Kidney (tissue), 14 donors: ENCODE data around the gene CDC42BPG. TPM values are rescaled to one million over a fixed set of nuclear protein-coding genes. Genes with fewer than 3 reads are reported as not detected.

Experiments used
- DNase-seq, 5 donors: peaks; one replicate each; pipeline ENCODE4 v3.0.0-alpha.2; 2013 to 2020
- FAIRE-seq: peaks from 2 replicates; lab custom pipeline; 2012; peaks lifted over from hg19 to GRCh38; lab: Jason Lieb, UNC
- H3K27ac ChIP-seq, 2 donors: one replicate each; pipeline ENCODE4 v1.7.0; 2013; ENCODE audit warnings: low read depth in 2 of 2, low read length in 2 of 2, inconsistent platforms in 1 of 2
- H3K27me3 ChIP-seq: one replicate; pipeline ENCODE4 v1.7.1; 2013; ENCODE audit warnings: low read length, inconsistent platforms; ENCODE audit not compliant: control insufficient read depth, insufficient read depth
- H3K36me3 ChIP-seq, 3 donors: one replicate each; pipeline versions ENCODE4 v1.7.0 to v1.7.1; 2013; ENCODE audit warnings: low read length in 3 of 3, control low read depth in 1 of 3, inconsistent platforms in 1 of 3; ENCODE audit not compliant: insufficient read depth in 3 of 3, control insufficient read depth in 2 of 3
- H3K4me1 ChIP-seq, 3 donors: one replicate each; pipeline versions ENCODE4 v1.7.0 to v1.7.1; 2013; ENCODE audit warnings: low read length in 3 of 3, inconsistent platforms in 1 of 3, low read depth in 1 of 3; ENCODE audit not compliant: control insufficient read depth in 2 of 3, insufficient read depth in 2 of 3
- H3K4me3 ChIP-seq, 3 donors: one replicate each; pipeline versions ENCODE4 v1.7.0 to v1.8.1; 2013; ENCODE audit warnings: low read length in 3 of 3, control low read depth in 1 of 3, inconsistent platforms in 1 of 3
- H3K9ac ChIP-seq, 3 donors: one replicate each; pipeline versions ENCODE4 v1.7.0 to v1.7.1; 2013; ENCODE audit warnings: low read length in 3 of 3, control low read depth in 1 of 3, inconsistent platforms in 1 of 3
- H3K9me3 ChIP-seq, 3 donors: one replicate each; pipeline versions ENCODE4 v1.7.0 to v1.7.1; 2013; ENCODE audit warnings: low read length in 3 of 3, control low read depth in 1 of 3, inconsistent platforms in 1 of 3; ENCODE audit not compliant: control insufficient read depth in 2 of 3, insufficient read depth in 1 of 3
- CTCF ChIP-seq: IDR thresholded peaks from 3 replicates; pipeline ENCODE4 v1.5.1; 2012; ENCODE audit warnings: mild to moderate bottlenecking, moderate library complexity, borderline replicate concordance; ENCODE audit not compliant: insufficient read depth; ENCODE audit errors: extremely low read depth
- intact Hi-C: fragments of 100-400 bp; cut with DNase I; formaldehyde crosslinking; loops from one replicate; pipeline ENCODE4 v1.11.1; 2022
- polyA plus RNA-seq: library from polyadenylated mRNA; stranded (reverse); fragments of 350-450 nt; fragmentation: Illumina TruSeq; extraction: RNeasy Lipid Tissue Mini Kit (QIAGEN cat#74804); gene quantifications from one replicate; pipeline ENCODE4 v1.2.3, GENCODE V29; 2014; ENCODE audit warnings: low read depth, low replicate concordance; ENCODE audit not compliant: insufficient read depth
- total RNA-seq: library from RNA; stranded (reverse); fragmentation: NEBNext Ultra II Directional; extraction: Animal tissue kit (Norgen Biotek cat#: 25700); gene quantifications from one replicate; pipeline ENCODE4 v1.2.1, GENCODE V29; 2021
- donor health status: control.
- donor health status: control.
- donor health status: control.
- donor health status: control.
- donor health status: control.
- donor health status: DM: yes; HTN: yes; CAD: no.
- donor health status: Normal renal cell carcinoma (clear cell type).

CDC42BPG gene
- total and polyA plus RNA-seq, 2 donors from 2014 or later, result 4.5 to 20.7 TPM

- Histone ChIP-seq H3K27ac (no peak overlapping the region), H3K9ac (peak overlapping the region in 1 of 3 donors; percentile 12), H3K9me3 (no peaks in the 10 kb centered on the region), H3K4me1 (peaks cover 0 to 11% (median 6%) of the 10 kb centered on the region in 3 donors), H3K36me3 (peaks cover 0 to 5% (median 4%) of the 10 kb centered on the region in 3 donors), H3K4me3 (no peak overlapping the region), H3K27me3 (no peaks in the 10 kb centered on the region)
- FAIRE-seq, result no peak
- intact Hi-C loops, result no loop called here
- TF ChIP-seq CTCF, result no peak
- no peak for DNase-seq
These were observed 2.1 kb downstream of the CDC42BPG start for GRCh38 chr11:64842366-64842759.

GRCh38 chr11:64841592-64842365, 2.7 kb downstream of the CDC42BPG start:
- Histone ChIP-seq H3K9ac (peak overlapping the region in 1 of 3 donors; percentile 12), H3K27ac (no peak overlapping the region), H3K4me3 (no peak overlapping the region), H3K4me1 (peaks cover 0 to 11% (median 6%) of the 10 kb centered on the region in 3 donors), H3K27me3 (no peaks in the 10 kb centered on the region), H3K9me3 (no peaks in the 10 kb centered on the region), H3K36me3 (peaks cover 0 to 5% (median 4%) of the 10 kb centered on the region in 3 donors)
- no peak for TF ChIP-seq CTCF
- intact Hi-C loops, result no loop called here
- DNase-seq (no peak), FAIRE-seq (no peak)

GRCh38 chr11:64839887-64840782, 4.3 kb downstream of the CDC42BPG start:
- intact Hi-C loops, result no loop called here
- Histone ChIP-seq H3K36me3 (peaks cover 0 to 5% (median 4%) of the 10 kb centered on the region in 3 donors), H3K27ac (no peak overlapping the region), H3K9ac (no peak overlapping the region), H3K4me3 (no peak overlapping the region), H3K9me3 (no peaks in the 10 kb centered on the region), H3K4me1 (peaks cover 0 to 10% (median 6%) of the 10 kb centered on the region in 3 donors), H3K27me3 (no peaks in the 10 kb centered on the region)
- FAIRE-seq (no peak), DNase-seq (peak in 1 of 5 donors; percentile 64)
- TF ChIP-seq CTCF, result no peak
